Suprapubic skin (tissue), 2 donors: Measurements from ENCODE around the gene SERPINB6.

ENCODE experiments used
- EP300 ChIP-seq: sonication (generic); formaldehyde crosslinking; IDR thresholded peaks from one replicate; pipeline ENCODE4 v1.6.1; 2017; ENCODE audit warnings: antibody characterized with exemption
- POLR2A ChIP-seq, 2 donors: fragments of 450-650 bp; IDR thresholded peaks; one replicate each; pipeline ENCODE4 v1.6.1; 2017; ENCODE audit warnings: antibody characterized with exemption in 2 of 2, mild to moderate bottlenecking in 2 of 2, moderate library complexity in 2 of 2

- TF ChIP-seq EP300 (no peak), POLR2A (IDR thresholded peaks at IDR 0.05) (no peak)
These were observed 42.1 kb upstream of the SERPINB6 start for GRCh38 chr6:3013486-3013885.
